ENCODE data around the gene DAB1. TPM values are rescaled to one million over a fixed set of nuclear protein-coding genes. Genes with fewer than 3 reads are reported as not detected.

Gene DAB1
- total RNA-seq, 1 donor from 2014 or later, result not detected

- no peak for DNase-seq (ENCODE audit: low read depth, low spot score)
Measured at GRCh38 chr1:56957931-56958330, 465.9 kb downstream of the DAB1 start.

GRCh38 chr1:56954664-56955063 is 469.2 kb downstream of the DAB1 start:
- no peak for DNase-seq (ENCODE audit: low read depth, low spot score)

GRCh38 chr1:56953386-56953785 is 470.5 kb downstream of the DAB1 start:
- DNase-seq (ENCODE audit: low read depth, low spot score), result no peak

DNA sequence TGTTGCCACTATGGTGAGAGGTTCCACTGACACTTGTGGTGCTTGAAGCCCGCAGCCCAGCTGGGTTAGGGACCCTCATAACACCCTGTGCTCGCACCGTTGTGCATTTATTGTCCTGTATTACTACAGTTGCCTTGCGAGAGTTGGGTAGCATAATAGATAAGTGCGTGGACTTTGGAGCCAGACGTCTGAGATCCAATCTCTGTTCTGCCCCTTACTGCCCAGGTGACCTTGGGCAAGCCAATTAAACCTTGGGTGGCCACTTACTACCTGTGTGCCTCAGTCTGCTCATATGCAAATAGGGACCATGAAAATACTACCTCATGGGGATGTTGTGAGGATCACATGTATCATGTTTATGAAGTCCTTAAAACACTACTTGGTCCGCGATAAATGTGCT is 471.4 kb downstream of the DAB1 start:
- DNase-seq (ENCODE audit: low read depth, low spot score), result no peak

DNA sequence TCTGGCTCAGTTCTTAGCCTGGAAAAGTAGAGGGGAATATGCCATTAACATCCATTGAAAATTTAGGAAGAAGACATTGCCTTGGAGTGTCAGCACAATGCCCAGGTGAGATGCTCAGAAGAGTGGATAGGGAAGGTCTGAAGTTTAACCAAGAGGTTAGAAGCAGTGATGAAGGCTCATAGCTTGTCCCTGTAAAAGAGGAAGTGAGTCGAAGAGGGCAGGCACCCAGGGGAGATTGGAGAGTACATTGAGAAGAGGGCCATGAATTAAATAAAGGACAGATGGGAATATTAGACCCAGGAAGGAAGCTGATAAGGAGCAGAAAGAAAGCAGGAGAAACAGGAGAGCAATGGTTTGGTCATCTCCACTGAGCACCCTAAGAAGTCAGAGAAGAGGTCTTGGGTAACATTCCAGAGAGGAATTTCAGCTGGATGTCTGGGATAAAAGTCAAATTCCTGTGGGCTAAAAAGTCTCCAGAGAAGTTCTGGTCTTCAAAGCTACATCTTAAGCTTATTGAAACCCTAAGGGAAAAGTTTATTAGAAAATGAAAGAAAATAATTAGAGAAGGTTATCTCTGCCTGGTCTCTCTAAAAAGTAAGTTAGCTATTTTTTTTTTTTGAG is 475.3 kb downstream of the DAB1 start:
- DNase-seq (ENCODE audit: low read depth, low spot score), result no peak
